Astrocyte of the spinal cord (primary cell): ENCODE data around the gene TRIP10.
A peak's percentile ranks its signal among the peaks of the same experiment; 100 is the strongest.

ENCODE experiments used
- DNase-seq: peaks from one replicate; pipeline ENCODE4 v3.0.0; 2011; ENCODE audit warnings: low read depth, low spot score
- H3K4me3 ChIP-seq: 2 replicates; pipeline ENCODE4 v1.5.1; 2011; ENCODE audit warnings: low read depth, mild to moderate bottlenecking, low read length, moderate library complexity
- CTCF ChIP-seq: IDR thresholded peaks from 2 replicates; pipeline ENCODE4 v1.5.1; 2012; ENCODE audit warnings: low read depth, mild to moderate bottlenecking, low read length, inconsistent platforms
- in situ Hi-C: cut with HindIII; loops from 2 replicates; pipeline ENCODE4 v1.10.0; 2017; ENCODE audit warnings: low sequenced_read_pairs

TRIP10 gene

GRCh38 chr19:6739390-6739882 is at the start of gene TRIP10:
TRIP10 (plus strand) TSS chr19:6739680; CDS start chr19:6739762, 82 bp downstream.
- in situ Hi-C loops: no loop called here
- no peak for TF ChIP-seq CTCF
- DNase-seq: peak; percentile 79
- peak within 1 kb of the TSS; percentile 93 for H3K4me3 ChIP-seq

- no peak for TF ChIP-seq CTCF
- in situ Hi-C loops: no loop called here
- no peak for DNase-seq
Measured at GRCh38 chr19:6690160-6690885, 49.2 kb upstream of the TRIP10 start.

GRCh38 chr19:6691342-6691741 is 48.1 kb upstream of the TRIP10 start:
- TF ChIP-seq CTCF: no peak
- no peak overlapping the region for H3K4me3 ChIP-seq
- in situ Hi-C loops: no loop called here
- DNase-seq: no peak

More at GRCh38 chr19:6690160-6690885, 49.2 kb upstream of the TRIP10 start:
- no peak overlapping the region for H3K4me3 ChIP-seq

GRCh38 chr19:6692027-6692426 is 47.5 kb upstream of the TRIP10 start:
- TF ChIP-seq CTCF: no peak
- in situ Hi-C loops: no loop called here
- DNase-seq: no peak
- H3K4me3 ChIP-seq: no peak overlapping the region

GRCh38 chr19:6693056-6693471 is 46.4 kb upstream of the TRIP10 start:
- no peak for TF ChIP-seq CTCF
- no peak for DNase-seq
- no peak overlapping the region for H3K4me3 ChIP-seq
- in situ Hi-C loops: no loop called here

GRCh38 chr19:6693681-6694080 is 45.8 kb upstream of the TRIP10 start:
- TF ChIP-seq CTCF: no peak
- in situ Hi-C loops: no loop called here
- H3K4me3 ChIP-seq: no peak overlapping the region
- DNase-seq: no peak
